Neural cell (in vitro differentiated cells): ENCODE data around the gene CLEC2B. TPM values are rescaled to one million over a fixed set of nuclear protein-coding genes. Genes with fewer than 3 reads are reported as not detected.

ENCODE experiments used
- H2AFZ ChIP-seq: fragments of 200-600, 300-800 bp; sonication (generic), shearing (Covaris generic); 2 replicates; pipeline ENCODE4 v1.6.0; 2014; ENCODE audit warnings: low read depth, mild to moderate bottlenecking, antibody characterized with exemption, low read length, moderate library complexity
- H3F3A ChIP-seq: fragments of 200-600 bp; shearing (Covaris generic); 2 replicates; pipeline ENCODE4 v1.6.1; 2016; ENCODE audit warnings: mild to moderate bottlenecking, moderate library complexity, mixed read lengths, antibody characterized with exemption, low read length; ENCODE audit not compliant: insufficient read depth, poor library complexity, severe bottlenecking
- H3K27ac ChIP-seq: fragments of 200-600, 300-800 bp; sonication (generic), shearing (Covaris generic); 2 replicates; pipeline ENCODE4 v1.5.1; 2014; ENCODE audit warnings: mild to moderate bottlenecking, low read length, moderate library complexity
- H3K27me3 ChIP-seq: fragments of 300-800, 200-600 bp; sonication (generic), shearing (Covaris generic); 2 replicates; pipeline ENCODE4 v1.6.0; 2014; ENCODE audit warnings: mild to moderate bottlenecking, low read depth, low read length, moderate library complexity; ENCODE audit not compliant: insufficient read depth
- H3K36me3 ChIP-seq: fragments of 300-800, 200-600 bp; sonication (generic), shearing (Covaris generic); 2 replicates; pipeline ENCODE4 v1.5.1; 2014; ENCODE audit warnings: mild to moderate bottlenecking, antibody characterized with exemption, low read length, moderate library complexity; ENCODE audit not compliant: insufficient read depth
- H3K4me2 ChIP-seq: fragments of 300-800, 200-600 bp; sonication (generic), shearing (Covaris generic); 2 replicates; pipeline ENCODE4 v1.6.0; 2014; ENCODE audit warnings: mild to moderate bottlenecking, low read length
- H3K4me3 ChIP-seq: fragments of 300-800, 200-600 bp; sonication (generic), shearing (Covaris generic); 2 replicates; pipeline ENCODE4 v1.5.1; 2014; ENCODE audit warnings: mild to moderate bottlenecking, low read length, moderate library complexity
- H3K79me2 ChIP-seq: fragments of 200-600 bp; shearing (Covaris generic); replicated peaks from 2 replicates; pipeline ENCODE4 v1.6.0; 2014; ENCODE audit warnings: mild to moderate bottlenecking, low read length, moderate library complexity; ENCODE audit not compliant: insufficient read depth
- H3K9ac ChIP-seq: fragments of 300-800, 200-600 bp; sonication (generic), shearing (Covaris generic); 2 replicates; pipeline ENCODE4 v1.6.1; 2016; ENCODE audit warnings: mild to moderate bottlenecking, low read length, mixed read lengths
- H3K9me2 ChIP-seq: fragments of 200-600 bp; shearing (Covaris generic); 2 replicates; pipeline ENCODE4 v1.6.1; 2016; ENCODE audit warnings: mild to moderate bottlenecking, low read length, mixed read lengths; ENCODE audit not compliant: insufficient read depth
- H3K9me3 ChIP-seq: fragments of 200-600, 300-800 bp; sonication (generic), shearing (Covaris generic); 2 replicates; pipeline ENCODE4 v1.6.1; 2016; ENCODE audit warnings: mild to moderate bottlenecking, mixed run types, low read length, moderate library complexity, mixed read lengths
- H4K20me1 ChIP-seq: fragments of 200-600 bp; shearing (Covaris generic); 2 replicates; pipeline ENCODE4 v1.6.1; 2016; ENCODE audit warnings: mild to moderate bottlenecking, mixed run types; ENCODE audit not compliant: insufficient read depth
- EP300 ChIP-seq: fragments of 450-650 bp; conservative IDR thresholded peaks from 2 replicates; pipeline ENCODE4 v1.6.1; 2014; ENCODE audit warnings: antibody characterized with exemption, mild to moderate bottlenecking, moderate library complexity; ENCODE audit not compliant: poor library complexity, severe bottlenecking
- EZH2 ChIP-seq: fragments of 200-600, 300-800 bp; shearing (Covaris generic), sonication (generic); IDR thresholded peaks from 2 replicates; pipeline ENCODE4 v1.6.1; 2014; ENCODE audit warnings: antibody characterized with exemption, low read length, borderline replicate concordance, mild to moderate bottlenecking; ENCODE audit not compliant: insufficient read depth, poor library complexity, severe bottlenecking
- MXI1 ChIP-seq: fragments of 450-650 bp; conservative IDR thresholded peaks from 2 replicates; pipeline ENCODE4 v1.6.1; 2014; ENCODE audit warnings: antibody characterized with exemption, mild to moderate bottlenecking; ENCODE audit not compliant: poor library complexity, severe bottlenecking
- POLR2AphosphoS5 ChIP-seq: IDR thresholded peaks from 2 replicates; pipeline ENCODE4 v1.6.1; 2012
- RAD21 ChIP-seq: fragments of 450-650 bp; conservative IDR thresholded peaks from 2 replicates; pipeline ENCODE4 v1.6.1; 2014; ENCODE audit warnings: antibody characterized with exemption, mild to moderate bottlenecking, moderate library complexity
- SMC3 ChIP-seq: fragments of 450-650 bp; conservative IDR thresholded peaks from 2 replicates; pipeline ENCODE4 v1.6.1; 2014; ENCODE audit warnings: antibody characterized with exemption, mild to moderate bottlenecking, moderate library complexity; ENCODE audit not compliant: poor library complexity
- TAF1 ChIP-seq: IDR thresholded peaks from 2 replicates; pipeline ENCODE4 v1.6.1; 2012; ENCODE audit warnings: low read depth
- polyA plus RNA-seq: library from polyadenylated mRNA; depleted of rRNA; stranded (reverse); fragments of >200 nt; gene quantifications from 2 replicates; pipeline ENCODE4 v1.2.3, GENCODE V29; 2014
- TF ChIP-seq, protein P1 (sequence below): fragments of 450-650 bp; IDR thresholded peaks from 2 replicates; pipeline ENCODE4 v1.5.1; 2014; ENCODE audit warnings: antibody characterized with exemption, mild to moderate bottlenecking, moderate library complexity; ENCODE audit not compliant: poor library complexity, severe bottlenecking
- TF ChIP-seq, protein P2 (sequence below): IDR thresholded peaks from 2 replicates; pipeline ENCODE4 v1.6.1; 2012; ENCODE audit warnings: borderline replicate concordance

CLEC2B gene
- polyA plus RNA-seq, 1 donor from 2014 or later, result 0.17 TPM

DNA sequence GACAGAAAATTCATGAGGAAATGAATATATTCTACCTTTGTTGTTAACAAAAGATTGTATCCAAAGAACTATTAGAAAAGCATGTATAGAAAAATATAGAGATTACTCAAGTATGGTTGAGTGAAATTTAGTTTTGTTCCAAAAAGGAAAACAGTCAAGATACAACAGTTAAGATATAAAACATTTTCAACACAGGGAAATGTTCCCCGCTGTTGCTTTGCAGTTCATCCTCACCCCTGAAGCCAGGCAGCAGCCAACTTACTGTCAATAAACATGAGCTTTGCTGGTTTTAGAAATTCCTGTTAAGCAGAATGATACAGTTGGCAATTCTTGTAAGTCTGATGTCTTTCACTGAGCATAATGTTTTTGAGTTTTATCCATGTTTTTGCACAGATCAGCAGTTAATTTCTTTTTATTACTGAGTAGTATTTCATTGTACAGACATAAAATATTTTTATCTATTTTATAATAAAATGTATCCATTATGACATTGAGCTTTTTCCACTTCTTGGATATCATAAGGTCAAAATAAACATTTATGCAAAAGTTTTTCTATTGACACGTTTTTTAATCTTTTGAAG, 1.2 kb upstream of the CLEC2B start (continued):
- TF ChIP-seq EZH2, result no peak
- no peak for TF ChIP-seq SMC3

DNA sequence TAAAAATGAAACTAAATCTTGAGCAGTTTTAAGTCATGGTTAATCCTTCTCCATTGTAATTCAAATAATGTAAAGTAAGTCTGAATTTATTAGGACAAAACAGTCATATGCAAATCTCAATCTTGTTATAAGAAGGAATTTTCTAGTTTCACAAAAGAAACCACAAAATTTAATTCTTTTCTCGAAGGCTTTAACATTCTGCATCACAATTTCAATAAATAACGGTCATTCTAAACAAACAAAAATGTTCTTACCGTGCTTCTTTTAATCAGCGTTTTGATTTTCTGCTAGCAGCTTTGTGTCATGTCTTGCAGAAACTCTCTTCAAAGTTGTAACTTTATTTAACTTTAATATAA, 225 bp downstream of the CLEC2B start:
- Histone ChIP-seq H3K79me2 (no peaks in the 10 kb centered on the region), H3K9me3 (no peaks in the 10 kb centered on the region), H3K4me2 (no peak overlapping the region), H3F3A (no peaks in the 10 kb centered on the region), H3K9ac (no peak overlapping the region), H3K27ac (no peak overlapping the region), H3K9me2 (no peaks in the 10 kb centered on the region), H3K36me3 (no peaks in the 10 kb centered on the region), H3K27me3 (no peaks in the 10 kb centered on the region), H2AFZ (no peak overlapping the region), H3K4me3 (no peak overlapping the region), H4K20me1 (no peaks in the 10 kb centered on the region)
- TF ChIP-seq MXI1 (no peak), RAD21 (no peak), POLR2AphosphoS5 (no peak)

DNA sequence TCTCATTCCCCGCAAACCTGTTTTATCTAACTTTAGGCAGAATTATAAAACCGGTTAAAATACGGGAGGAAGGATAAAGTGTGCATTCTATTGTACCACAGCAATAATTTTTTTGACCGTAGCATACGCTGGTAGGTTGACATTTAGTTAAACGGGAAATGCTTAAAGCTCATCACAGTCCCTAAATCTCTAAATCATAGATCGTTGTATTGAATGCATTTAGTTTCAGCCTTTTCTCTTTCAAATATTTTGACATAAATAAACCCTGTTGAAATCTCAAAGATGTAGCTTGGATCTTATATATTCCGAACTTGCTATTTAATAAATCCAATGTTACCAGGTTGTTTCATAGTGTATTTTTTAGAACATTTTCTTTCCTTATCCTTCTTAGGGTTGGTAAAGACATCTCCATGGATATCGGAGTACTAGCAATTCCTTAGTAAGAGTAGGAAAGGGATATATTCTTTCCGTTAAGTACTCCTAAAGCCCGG, 798 bp downstream of the CLEC2B start:
- Histone ChIP-seq H3K4me2 (no peak overlapping the region), H3K4me3 (no peak overlapping the region), H3K36me3 (no peaks in the 10 kb centered on the region), H3K27ac (no peak overlapping the region), H3K9me3 (no peaks in the 10 kb centered on the region), H3K9ac (no peak overlapping the region), H2AFZ (no peak overlapping the region), H4K20me1 (no peaks in the 10 kb centered on the region), H3K27me3 (no peaks in the 10 kb centered on the region), H3K9me2 (no peaks in the 10 kb centered on the region), H3F3A (no peaks in the 10 kb centered on the region), H3K79me2 (no peaks in the 10 kb centered on the region)
- TF ChIP-seq EZH2 (no peak), TAF1 (no peak), MXI1 (no peak), POLR2AphosphoS5 (no peak)

DNA sequence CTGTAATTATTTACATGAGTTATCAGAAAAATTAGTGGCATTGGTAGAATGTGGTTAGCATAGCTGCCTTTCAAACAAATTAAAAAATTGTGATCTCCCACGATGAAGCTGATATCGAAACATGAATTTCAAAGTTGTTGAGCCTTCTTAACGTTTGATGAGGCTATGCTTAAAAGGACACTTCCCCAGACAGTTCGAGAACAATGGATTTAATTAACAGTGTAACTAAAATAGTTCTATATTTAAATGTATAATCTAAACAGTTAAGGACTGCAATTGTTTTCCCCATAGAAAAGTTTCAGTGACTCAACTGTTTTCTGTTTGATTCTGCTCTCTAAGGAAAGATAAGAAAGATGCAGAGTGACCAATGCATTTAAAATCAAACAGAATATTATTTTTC, 1.6 kb downstream of the CLEC2B start:
- no peak overlapping the region for H2AFZ ChIP-seq
- no peak overlapping the region for H3K27ac ChIP-seq
- H3K4me3 ChIP-seq, result no peak overlapping the region
- H3K4me2 ChIP-seq, result no peak overlapping the region
- no peaks in the 10 kb centered on the region for H3K36me3 ChIP-seq
- no peak overlapping the region for H3K9ac ChIP-seq
- no peaks in the 10 kb centered on the region for H3K79me2 ChIP-seq
- no peaks in the 10 kb centered on the region for H3K27me3 ChIP-seq
- no peak for TF ChIP-seq MXI1
- no peak for TF ChIP-seq EZH2
- no peak for TF ChIP-seq SMC3
- no peak for TF ChIP-seq EP300
- no peak for TF ChIP-seq TAF1
- TF ChIP-seq, protein P1, sequence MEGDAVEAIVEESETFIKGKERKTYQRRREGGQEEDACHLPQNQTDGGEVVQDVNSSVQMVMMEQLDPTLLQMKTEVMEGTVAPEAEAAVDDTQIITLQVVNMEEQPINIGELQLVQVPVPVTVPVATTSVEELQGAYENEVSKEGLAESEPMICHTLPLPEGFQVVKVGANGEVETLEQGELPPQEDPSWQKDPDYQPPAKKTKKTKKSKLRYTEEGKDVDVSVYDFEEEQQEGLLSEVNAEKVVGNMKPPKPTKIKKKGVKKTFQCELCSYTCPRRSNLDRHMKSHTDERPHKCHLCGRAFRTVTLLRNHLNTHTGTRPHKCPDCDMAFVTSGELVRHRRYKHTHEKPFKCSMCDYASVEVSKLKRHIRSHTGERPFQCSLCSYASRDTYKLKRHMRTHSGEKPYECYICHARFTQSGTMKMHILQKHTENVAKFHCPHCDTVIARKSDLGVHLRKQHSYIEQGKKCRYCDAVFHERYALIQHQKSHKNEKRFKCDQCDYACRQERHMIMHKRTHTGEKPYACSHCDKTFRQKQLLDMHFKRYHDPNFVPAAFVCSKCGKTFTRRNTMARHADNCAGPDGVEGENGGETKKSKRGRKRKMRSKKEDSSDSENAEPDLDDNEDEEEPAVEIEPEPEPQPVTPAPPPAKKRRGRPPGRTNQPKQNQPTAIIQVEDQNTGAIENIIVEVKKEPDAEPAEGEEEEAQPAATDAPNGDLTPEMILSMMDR, result no peak
- no peak for TF ChIP-seq RAD21
- TF ChIP-seq POLR2AphosphoS5, result no peak
- TF ChIP-seq, protein P2, sequence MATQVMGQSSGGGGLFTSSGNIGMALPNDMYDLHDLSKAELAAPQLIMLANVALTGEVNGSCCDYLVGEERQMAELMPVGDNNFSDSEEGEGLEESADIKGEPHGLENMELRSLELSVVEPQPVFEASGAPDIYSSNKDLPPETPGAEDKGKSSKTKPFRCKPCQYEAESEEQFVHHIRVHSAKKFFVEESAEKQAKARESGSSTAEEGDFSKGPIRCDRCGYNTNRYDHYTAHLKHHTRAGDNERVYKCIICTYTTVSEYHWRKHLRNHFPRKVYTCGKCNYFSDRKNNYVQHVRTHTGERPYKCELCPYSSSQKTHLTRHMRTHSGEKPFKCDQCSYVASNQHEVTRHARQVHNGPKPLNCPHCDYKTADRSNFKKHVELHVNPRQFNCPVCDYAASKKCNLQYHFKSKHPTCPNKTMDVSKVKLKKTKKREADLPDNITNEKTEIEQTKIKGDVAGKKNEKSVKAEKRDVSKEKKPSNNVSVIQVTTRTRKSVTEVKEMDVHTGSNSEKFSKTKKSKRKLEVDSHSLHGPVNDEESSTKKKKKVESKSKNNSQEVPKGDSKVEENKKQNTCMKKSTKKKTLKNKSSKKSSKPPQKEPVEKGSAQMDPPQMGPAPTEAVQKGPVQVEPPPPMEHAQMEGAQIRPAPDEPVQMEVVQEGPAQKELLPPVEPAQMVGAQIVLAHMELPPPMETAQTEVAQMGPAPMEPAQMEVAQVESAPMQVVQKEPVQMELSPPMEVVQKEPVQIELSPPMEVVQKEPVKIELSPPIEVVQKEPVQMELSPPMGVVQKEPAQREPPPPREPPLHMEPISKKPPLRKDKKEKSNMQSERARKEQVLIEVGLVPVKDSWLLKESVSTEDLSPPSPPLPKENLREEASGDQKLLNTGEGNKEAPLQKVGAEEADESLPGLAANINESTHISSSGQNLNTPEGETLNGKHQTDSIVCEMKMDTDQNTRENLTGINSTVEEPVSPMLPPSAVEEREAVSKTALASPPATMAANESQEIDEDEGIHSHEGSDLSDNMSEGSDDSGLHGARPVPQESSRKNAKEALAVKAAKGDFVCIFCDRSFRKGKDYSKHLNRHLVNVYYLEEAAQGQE, result no peak
- H3K9me3 ChIP-seq, result peaks cover 2% of the 10 kb centered on the region
- no peaks in the 10 kb centered on the region for H4K20me1 ChIP-seq
- H3F3A ChIP-seq, result no peaks in the 10 kb centered on the region
- no peaks in the 10 kb centered on the region for H3K9me2 ChIP-seq
